VCaP (cell line): Measurements from ENCODE around the gene ATN1.
"Not testable (repeated sequence)": the region's sequence is repeated elsewhere in the genome, so short reads cannot be mapped to it uniquely, and the experiment has no call there.

Experiments used
- H3K27ac ChIP-seq: fragments of 450-650 bp; 2 replicates; pipeline ENCODE4 v1.5.1; 2017
- TF ChIP-seq, protein P1 (sequence below): fragments of 450-650 bp; conservative IDR thresholded peaks from 2 replicates; pipeline ENCODE4 v1.5.1; 2017; ENCODE audit warnings: mild to moderate bottlenecking, moderate library complexity

Gene ATN1

DNA sequence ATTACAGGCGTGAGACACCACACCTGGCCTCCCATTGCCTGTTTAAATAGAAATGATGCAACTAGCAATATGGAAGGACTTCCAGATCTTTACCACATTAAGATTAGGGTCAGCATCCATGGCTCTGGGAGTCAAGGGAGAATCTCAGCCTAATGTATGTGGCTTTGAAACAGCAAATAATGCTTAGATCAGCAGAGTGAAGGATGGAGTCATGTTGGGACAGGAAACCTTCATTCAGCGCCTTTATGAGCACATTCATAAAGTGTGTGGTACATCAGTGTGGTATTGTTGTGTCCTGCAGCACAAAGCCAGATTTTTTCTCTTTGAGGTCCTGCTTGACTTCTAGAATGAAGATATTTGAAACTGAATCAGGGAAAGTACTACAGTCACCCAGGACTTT, 39.4 kb upstream of the ATN1 start:
- TF ChIP-seq, protein P1, sequence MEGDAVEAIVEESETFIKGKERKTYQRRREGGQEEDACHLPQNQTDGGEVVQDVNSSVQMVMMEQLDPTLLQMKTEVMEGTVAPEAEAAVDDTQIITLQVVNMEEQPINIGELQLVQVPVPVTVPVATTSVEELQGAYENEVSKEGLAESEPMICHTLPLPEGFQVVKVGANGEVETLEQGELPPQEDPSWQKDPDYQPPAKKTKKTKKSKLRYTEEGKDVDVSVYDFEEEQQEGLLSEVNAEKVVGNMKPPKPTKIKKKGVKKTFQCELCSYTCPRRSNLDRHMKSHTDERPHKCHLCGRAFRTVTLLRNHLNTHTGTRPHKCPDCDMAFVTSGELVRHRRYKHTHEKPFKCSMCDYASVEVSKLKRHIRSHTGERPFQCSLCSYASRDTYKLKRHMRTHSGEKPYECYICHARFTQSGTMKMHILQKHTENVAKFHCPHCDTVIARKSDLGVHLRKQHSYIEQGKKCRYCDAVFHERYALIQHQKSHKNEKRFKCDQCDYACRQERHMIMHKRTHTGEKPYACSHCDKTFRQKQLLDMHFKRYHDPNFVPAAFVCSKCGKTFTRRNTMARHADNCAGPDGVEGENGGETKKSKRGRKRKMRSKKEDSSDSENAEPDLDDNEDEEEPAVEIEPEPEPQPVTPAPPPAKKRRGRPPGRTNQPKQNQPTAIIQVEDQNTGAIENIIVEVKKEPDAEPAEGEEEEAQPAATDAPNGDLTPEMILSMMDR: no peak
- no peak overlapping the region for H3K27ac ChIP-seq

DNA sequence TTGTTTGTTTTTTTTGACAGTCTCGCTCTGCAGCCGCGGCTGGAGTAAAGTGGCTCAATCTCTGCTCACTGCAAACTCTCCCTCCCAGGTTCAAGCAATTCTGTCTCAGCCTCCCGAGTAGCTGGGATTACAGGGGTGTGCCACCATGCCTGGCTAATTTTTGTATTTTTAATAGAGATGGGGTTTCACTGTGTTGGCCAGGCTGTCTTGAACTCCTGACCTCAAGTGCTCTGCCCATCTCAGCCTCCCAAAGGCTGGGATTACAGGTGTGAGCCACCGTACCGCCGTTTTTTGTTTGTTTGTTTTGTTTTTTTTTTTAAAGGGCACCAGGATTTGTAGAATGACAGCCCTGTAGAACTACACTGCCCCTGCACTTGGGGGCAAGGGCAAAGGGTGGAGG, 39.0 kb upstream of the ATN1 start:
- H3K27ac ChIP-seq: not testable (repeated sequence)

DNA sequence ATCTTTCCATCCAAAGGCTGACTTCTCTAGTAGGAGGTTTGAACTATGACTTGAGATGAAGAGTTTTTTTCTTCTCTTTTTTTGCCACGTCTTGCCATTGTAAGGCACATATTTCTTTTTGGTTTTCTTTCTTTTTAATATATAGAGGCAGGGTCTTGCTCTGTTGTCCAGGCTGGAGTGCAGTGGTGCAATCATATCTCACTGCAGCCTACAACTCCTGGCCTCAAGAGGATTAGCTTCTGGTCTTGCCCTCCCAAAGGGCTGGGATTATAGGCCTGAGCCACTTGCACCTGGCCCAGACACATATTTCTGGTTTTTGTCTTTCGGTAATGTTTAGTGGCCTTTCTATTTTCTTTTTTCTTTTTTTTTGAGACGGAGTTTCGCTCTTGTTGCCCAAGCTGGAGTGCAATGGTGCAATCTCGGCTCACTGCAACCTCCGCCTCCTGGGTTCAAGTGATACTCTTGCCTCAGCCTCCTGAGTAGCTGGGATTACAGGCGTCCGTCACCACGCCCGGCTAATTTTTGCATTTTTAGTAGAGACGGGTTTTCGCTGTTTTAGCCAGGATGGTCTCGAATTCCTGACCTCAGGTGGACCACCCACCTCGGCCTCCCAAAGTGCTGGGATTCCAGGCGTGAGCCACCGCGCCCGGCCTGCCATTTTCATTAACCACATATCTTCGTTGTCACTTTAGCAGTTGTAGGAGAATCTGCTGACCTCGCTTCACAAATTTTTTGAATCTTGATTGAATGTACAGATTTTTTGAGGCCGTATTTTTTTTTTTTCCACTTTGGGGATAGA, 37.8 kb upstream of the ATN1 start:
- peak overlapping the region; percentile 93 for H3K27ac ChIP-seq

DNA sequence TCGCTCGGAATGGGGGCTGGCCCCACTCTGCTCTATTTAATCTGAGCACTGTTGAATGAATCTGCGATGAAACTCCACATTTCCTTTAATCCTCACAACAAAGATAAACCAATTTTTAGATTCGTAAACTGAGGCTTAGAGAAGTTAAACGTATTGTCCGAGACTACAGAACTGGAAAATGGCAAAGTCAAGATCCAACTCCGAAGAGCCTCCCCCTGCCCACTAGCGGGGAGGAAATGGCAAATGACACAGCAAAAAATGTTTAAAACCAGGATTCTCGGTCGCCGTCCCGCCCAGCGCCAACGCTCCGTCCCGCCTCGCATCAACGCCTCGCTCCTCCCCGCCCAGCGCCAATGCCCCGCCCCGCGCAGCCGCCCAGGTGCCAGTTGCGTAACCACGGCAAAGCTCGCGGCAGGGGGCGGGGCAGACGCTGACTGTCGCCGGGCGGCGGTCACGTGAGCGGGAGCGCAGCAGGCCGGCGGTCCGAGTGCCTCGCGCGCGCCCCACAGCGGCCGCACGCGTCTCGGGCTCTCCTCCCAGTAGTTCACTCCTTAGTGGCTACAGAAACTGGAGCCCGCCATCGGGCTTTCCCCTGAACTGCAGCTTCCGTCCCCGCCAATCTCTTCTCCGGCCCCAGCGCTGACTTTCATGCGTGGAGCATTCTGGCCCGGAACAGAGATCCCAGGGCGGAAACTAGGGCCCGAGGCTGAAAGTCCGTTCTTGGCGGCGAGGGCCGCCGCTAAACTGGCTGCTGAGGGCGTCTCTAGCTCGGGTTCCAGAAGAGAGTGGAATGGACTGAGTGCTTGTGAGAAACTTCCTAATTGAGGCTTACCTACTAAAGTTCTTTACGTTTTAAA, 36.7 kb upstream of the ATN1 start:
- TF ChIP-seq, protein P1: peak; percentile 98
- H3K27ac ChIP-seq: peak overlapping the region; percentile 93

DNA sequence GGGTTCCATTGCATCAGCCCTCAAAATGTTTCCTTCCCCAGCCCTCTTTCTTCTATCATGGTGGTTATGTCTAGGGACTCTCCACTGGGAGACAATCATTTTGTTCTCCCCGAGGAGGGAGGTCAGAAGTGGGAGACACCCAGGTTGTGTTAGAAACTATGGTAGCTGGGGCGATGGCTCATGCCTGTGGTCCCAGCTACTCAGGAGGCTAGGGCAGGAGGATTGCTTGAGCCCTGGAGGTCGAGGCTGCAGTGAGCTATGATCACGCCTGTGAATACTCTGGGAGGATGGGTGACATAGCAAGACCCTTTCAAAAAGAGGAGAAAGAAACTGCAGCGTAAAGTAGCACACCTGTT, 36.1 kb upstream of the ATN1 start:
- H3K27ac ChIP-seq: peak overlapping the region; percentile 93
- TF ChIP-seq, protein P1: no peak

DNA sequence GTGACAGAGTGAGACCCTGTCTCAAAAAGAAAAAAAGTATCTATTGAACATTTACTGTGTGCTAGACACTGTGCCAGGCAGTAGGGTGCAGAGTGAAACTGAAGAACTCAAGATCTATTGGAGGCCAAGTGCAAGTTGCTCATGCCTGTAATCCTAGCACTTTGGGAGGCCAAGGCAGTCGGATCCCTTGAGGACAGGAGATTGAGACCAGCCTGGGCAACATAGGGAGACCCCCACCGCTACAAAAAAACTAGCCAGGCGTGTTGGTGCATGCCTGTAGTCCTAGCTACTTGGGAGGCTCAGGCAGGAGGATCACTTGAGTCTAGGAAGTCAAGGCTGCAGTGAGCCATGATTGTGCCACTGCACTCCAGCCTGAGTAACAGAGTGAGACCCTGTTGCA, 35.1 kb upstream of the ATN1 start:
- not testable (repeated sequence) for H3K27ac ChIP-seq

DNA sequence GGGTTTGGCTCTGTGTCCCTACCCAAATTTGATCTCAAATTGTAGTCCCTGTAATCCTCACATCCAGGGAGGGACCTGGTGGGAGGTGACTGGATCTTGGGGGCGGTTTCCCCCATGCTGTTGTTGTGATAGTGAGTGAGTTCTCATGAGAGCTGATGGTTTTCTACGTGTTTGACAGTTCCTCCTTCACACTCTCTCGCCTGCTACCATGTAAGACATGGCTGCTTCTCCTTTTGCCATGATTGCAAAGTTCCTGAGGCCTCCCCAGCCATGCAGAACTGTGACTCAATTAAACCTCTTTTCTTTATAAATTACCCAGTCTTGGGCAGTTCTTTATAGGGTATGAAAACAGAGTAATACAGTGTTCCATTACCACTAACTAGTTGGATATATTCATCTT, 33.4 kb upstream of the ATN1 start:
- TF ChIP-seq, protein P1: no peak
- H3K27ac ChIP-seq: no peak overlapping the region

DNA sequence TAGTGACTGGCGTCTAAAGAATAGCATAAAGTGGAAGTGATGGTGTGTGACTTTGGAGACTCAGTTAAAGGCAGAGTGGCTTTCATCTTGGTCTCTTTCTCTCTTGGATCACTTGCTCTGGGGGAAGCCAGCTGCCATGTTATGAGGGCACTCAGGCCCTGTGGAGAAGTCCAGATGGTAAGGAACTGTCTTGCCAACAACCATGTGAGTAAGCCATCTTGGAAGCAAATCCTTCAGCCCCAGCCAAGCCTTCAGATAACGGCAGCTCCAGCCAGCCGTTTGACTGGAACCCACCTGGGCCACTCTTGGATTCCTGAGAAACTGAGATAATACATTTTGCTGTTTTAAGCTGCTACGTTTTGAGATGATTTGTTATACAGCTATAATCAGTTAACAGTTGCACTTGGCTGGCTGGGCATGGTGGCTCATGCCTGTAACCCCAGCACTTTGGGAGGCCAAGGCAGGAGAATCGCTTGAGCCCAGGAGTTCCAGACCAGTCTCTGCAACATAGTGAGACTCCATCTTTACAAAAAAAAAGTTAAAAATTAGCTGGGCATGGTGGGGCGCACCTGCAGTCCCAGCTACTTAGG, 30.8 kb upstream of the ATN1 start:
- H3K27ac ChIP-seq: no peak overlapping the region
- TF ChIP-seq, protein P1: no peak

DNA sequence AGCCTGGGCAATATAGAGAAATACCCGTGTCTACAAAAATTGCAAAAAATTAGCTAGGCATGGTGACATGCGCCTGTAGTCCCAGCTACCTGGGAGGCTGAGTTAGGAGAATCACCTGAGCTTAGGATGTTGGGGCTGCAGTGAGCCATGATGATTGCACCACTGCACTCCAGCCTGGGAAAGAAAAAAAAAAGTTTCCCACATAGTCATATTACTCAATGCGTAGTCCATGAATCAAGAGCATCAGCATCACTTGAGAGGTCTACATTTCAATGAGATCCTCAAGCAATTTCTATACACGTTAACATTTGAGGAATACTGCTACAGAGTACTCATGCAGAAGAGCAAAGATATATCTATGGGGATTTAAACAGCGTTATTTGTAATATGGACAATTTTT, 28.3 kb upstream of the ATN1 start:
- peak overlapping the region; percentile 32; the same call in 1 of the 2 replicates for H3K27ac ChIP-seq
- TF ChIP-seq, protein P1: no peak
